Islet precursor cell (in vitro differentiated cells): ENCODE data around the gene LGI4.

Experiments used
- DNase-seq: peaks from one replicate; pipeline ENCODE4 v3.0.0-alpha.2; 2018

LGI4 gene

DNA sequence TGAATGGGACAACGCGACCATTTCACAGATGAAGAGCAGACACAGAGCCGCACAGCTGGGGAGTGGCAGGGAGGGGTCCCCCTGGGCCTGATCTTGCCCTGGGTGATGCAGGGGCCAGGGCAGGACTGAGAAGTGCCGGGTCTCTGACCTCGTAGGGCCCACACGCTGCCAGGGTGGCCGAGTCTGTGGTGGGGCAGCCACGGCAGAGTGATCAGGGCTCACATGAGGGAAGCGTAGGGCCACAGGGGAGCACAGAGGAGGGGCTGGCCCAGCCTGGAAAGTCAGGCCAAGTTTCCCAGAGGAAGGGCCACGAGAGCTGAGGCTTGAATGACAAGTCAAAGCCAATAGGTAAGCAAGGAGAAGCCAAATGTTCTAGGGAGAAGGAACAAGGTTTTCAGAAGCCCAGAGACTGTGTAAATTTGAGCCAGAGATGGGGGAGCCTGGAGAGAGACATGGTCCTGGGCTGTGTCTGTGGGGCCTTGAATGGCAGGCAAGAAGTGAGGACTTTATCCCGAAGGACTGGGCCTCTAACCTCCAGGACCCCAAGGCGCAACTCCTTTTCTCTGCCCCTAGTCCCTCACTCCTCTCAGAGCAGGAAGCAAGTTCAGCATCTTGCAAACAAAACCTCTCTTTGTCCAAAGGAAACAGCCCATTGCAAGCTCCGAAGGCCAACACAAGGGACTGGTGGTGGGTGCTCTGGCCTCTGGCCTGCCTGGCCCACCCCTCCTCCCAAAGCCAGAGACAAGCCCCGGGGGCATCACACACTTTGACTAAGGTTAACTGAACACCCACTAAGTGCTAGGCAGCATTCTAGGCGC, 51.0 kb downstream of the LGI4 start:
- peak; percentile 85 for DNase-seq

- DNase-seq: no peak
These were observed 53.7 kb downstream of the LGI4 start for GRCh38 chr19:35081201-35081600.

GRCh38 chr19:35080613-35081170, 54.2 kb downstream of the LGI4 start:
- DNase-seq: no peak

- DNase-seq: no peak
These were observed 55.0 kb downstream of the LGI4 start for GRCh38 chr19:35079826-35080225.

DNA sequence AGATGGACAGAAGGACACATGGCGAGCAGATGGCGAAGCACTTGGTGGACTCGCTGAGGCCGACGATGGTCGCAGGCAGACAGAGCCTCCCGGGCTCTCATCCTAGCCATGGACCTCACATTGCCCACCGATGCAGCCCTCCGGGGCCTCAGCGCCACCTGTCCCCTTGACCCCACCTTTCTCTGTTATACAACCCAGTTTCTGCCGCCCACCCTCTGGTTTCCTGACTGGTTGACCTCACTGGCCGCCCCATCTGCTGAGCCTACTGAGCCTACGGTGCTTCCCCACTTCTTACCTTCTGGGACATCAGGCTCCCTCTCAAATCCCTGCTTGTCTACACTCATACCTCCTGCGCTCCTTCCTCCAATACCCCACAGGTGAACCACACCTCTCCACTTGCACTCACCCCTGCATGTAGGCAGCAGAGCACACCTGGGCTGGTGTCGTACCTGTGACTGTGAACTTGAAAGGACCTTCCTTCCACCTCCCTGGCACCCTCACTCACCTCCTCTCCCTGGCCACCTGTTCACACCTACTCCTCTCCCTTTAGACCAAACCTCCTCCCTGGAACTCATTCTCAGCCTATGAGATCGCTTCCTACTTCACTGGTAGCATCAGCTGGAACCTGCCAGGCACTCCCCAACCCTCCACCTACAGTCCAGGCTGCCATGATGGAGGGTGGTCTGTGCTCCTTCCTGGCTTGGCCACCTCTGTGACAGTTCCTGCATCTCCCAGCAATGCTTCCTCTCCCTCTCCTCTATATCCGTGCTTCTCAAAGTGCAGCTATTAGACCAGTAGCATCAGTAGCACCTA, 57.2 kb downstream of the LGI4 start:
- DNase-seq: no peak

GRCh38 chr19:35076657-35077056, 58.2 kb downstream of the LGI4 start:
- DNase-seq: no peak

- DNase-seq: no peak
These were observed 58.9 kb downstream of the LGI4 start for GRCh38 chr19:35076026-35076370.

- no peak for DNase-seq
These were observed 59.4 kb downstream of the LGI4 start for GRCh38 chr19:35075202-35076025.
